Lung microvascular endothelial cell (primary cell): ENCODE data around the gene HNRNPCL4. TPM values are rescaled to one million over a fixed set of nuclear protein-coding genes. Genes with fewer than 3 reads are reported as not detected.
"Not testable (repeated sequence)": the region's sequence is repeated elsewhere in the genome, so short reads cannot be mapped to it uniquely, and the experiment has no call there.

Source experiments
- DNase-seq, 2 donors: peaks; one replicate each; pipeline versions ENCODE4 v3.0.0 to v3.0.0-alpha.2; 2010; ENCODE audit warnings: low read depth in 2 of 2
- total RNA-seq: library from RNA; depleted of rRNA; stranded (reverse); fragments of >200 nt; gene quantifications from 2 replicates; pipeline ENCODE4 v1.2.1, GENCODE V29; 2014

The HNRNPCL4 gene
- total RNA-seq: not detected in 2 replicates

DNA sequence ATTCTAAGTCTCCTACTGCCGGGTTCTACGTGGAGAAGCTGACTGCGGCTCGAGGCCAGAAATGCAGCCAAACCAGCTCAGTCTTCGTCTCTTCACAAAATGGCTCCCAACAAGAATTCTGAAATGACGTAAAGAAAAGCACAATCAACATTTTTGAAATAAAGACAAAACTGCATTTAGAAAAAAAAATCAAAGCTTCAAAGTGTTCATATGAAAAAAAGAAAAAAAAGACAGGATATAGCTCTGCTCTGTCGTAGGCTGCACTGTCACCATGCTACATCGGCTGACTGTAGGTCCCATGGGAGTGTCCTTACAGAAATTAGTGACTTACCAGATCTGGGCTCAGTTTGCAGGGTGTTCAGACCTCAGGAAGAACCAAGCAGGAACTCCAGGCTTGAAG is at the start of gene HNRNPCL4:
Gene HNRNPCL4, minus strand, starts transcription at position 101 of the 400 bp plus-strand sequence. CDS start 164 bp downstream, outside the sequence.
- not testable (repeated sequence) for DNase-seq

DNA sequence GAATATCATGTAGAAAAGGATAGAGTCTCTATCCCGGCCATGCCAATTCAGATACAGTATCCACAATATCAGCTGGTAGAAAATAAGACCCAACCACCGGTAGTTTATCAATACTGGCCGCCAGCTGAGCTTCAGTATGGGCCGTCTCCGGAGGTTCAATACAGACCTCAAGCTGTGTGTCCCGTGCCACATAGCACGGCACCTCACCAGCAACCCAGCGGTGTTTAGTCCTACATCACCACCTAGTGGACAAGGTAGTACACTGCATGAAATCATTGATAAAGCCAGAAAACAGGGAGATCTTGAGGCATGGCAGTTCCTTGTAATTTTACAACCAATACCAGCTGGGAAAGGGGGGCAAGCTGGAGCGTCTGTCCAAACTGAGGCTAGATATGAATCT is 43.3 kb upstream of the HNRNPCL4 start:
- not testable (repeated sequence) for DNase-seq

DNA sequence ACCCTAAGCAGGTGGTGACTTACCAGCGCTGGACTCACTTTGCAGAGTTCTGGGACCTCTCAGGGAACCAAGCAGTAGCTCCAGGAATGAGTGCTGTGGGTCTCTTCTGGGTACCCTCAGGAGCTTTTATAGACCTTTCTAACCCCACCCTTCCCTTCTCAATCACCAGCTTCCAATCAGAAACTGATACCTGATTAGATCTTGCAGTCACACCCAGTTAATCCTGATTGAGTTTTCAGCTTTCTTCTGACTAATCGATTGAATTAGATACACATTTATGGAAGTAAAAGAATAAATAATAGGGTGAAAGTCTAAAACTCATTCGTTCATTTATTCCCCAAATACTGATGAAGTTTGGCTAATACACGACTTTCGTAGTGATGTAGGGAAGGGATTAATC is 35.9 kb upstream of the HNRNPCL4 start, which contains the start of gene PRAMEF13:
Gene PRAMEF13, minus strand, starts transcription at position 101 of the 400 bp plus-strand sequence. CDS start 1,820 bp downstream, outside the sequence.
- DNase-seq: not testable (repeated sequence)

DNA sequence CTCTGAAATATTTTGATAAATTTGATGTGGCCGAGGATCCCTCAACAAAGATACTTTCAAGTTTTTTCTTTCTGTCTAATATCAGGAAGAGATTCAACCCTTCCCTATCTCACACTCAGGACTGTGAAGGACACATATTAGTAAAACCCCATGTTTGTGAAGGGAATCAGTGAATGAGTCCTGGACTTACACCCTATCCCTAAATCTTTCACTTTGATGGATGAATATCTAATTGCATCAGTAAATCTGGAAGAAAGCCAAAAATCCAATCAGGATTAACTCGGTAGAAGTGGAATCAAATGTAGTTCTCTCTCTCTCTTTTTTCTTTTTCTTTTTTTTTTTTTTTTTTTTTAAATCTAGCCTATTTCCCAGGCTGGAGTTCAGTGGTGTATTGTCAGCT is 6.1 kb upstream of the HNRNPCL4 start, which contains the start of gene PRAMEF9:
Gene PRAMEF9, plus strand, starts transcription at position 301 of the 400 bp plus-strand sequence. CDS start 3,433 bp downstream, outside the sequence.
- not testable (repeated sequence) for DNase-seq

DNA sequence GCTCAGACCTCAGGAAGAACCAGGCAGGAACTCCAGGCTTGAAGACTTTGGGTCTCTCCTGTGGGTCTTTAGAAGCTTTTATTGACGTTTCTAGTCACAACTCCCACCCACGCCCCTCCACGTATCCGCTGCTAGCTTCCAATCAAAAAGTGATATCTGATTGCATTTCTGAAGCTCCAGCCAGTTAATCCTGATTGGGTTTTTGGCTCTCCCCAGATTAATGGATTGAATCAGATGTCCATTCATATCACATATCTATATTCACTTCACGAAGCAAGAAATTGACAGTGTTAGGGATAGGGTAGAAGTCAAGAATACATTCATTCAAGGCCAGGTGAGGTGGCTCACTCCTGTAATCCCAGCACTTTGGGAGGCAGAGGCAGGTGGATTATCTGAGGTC is 9.5 kb downstream of the HNRNPCL4 start, which contains the start of gene PRAMEF26:
Gene PRAMEF26, minus strand, starts transcription at position 101 of the 400 bp plus-strand sequence. CDS start 2,914 bp downstream, outside the sequence.
- DNase-seq: not testable (repeated sequence)

DNA sequence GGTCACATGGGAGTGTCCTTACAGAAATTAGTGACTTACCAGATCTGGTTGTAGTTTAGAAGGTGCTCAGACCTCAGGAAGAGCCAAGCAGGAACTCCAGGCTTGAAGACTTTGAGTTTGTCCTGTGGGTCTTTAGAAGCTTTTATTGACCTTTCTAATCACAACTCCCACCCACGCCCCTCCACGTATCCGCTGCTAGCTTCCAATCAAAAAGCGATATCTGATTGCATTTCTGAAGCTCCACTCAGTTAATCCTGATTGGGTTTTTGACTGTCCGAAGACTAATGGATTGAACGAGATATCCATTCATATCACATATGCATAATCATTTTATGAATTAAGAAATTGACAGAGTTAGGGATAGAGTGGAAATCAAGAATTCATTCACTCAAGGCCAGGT is 48.7 kb downstream of the HNRNPCL4 start, which contains the start of gene HNRNPCL2:
Gene HNRNPCL2, minus strand, starts transcription at position 101 of the 400 bp plus-strand sequence. CDS start 454 bp downstream, outside the sequence.
- not testable (repeated sequence) for DNase-seq

Other genes with a start within 250 kb of the HNRNPCL4 start
- gene PRAMEF7, start 249.0 kb downstream of the HNRNPCL4 start, total RNA-seq: not detected in 2 replicates
- not detected in 2 replicates for gene PRAMEF6, start 218.1 kb downstream of the HNRNPCL4 start, total RNA-seq
- not detected in 2 replicates for gene PRAMEF27, start 109.1 kb downstream of the HNRNPCL4 start, total RNA-seq
- not detected in 2 replicates for gene HNRNPCL3, start 104.9 kb downstream of the HNRNPCL4 start, total RNA-seq
- not detected in 2 replicates for gene PRAMEF25, start 94.9 kb downstream of the HNRNPCL4 start, total RNA-seq
- gene HNRNPCL2, start 48.8 kb downstream of the HNRNPCL4 start, total RNA-seq: not detected in 2 replicates
- not detected in 2 replicates for gene PRAMEF26, start 9.6 kb downstream of the HNRNPCL4 start, total RNA-seq
- not detected in 2 replicates for gene PRAMEF9, start 6.2 kb upstream of the HNRNPCL4 start, total RNA-seq
- not detected in 2 replicates for gene PRAMEF13, start 35.8 kb upstream of the HNRNPCL4 start, total RNA-seq
- gene PRAMEF18, start 60.5 kb upstream of the HNRNPCL4 start, total RNA-seq: not detected in 2 replicates
- not detected in 2 replicates for gene PRAMEF5, start 88.6 kb upstream of the HNRNPCL4 start, total RNA-seq
- not detected in 2 replicates for gene PRAMEF8, start 119.5 kb upstream of the HNRNPCL4 start, total RNA-seq
- gene PRAMEF33, start 137.9 kb upstream of the HNRNPCL4 start, total RNA-seq: not detected in 2 replicates
- gene PRAMEF15, start 149.9 kb upstream of the HNRNPCL4 start, total RNA-seq: not detected in 2 replicates
- gene PRAMEF14, start 181.5 kb upstream of the HNRNPCL4 start, total RNA-seq: not detected in 2 replicates
- not detected in 2 replicates for gene PRAMEF19, start 206.3 kb upstream of the HNRNPCL4 start, total RNA-seq
- gene PRAMEF17, start 224.0 kb upstream of the HNRNPCL4 start, total RNA-seq: not detected in 2 replicates
- gene PRAMEF20, start 244.8 kb upstream of the HNRNPCL4 start, total RNA-seq: not detected in 2 replicates